HG03066 (cell line): ENCODE data around the gene VIM.
A peak's percentile ranks its signal among the peaks of the same experiment; 100 is the strongest.

ENCODE experiments used
- ATAC-seq: cut with Tn5 transposase; IDR thresholded peaks from one replicate; pipeline ENCODE4 v1.9.1; 2021; ENCODE audit warnings: low read depth; ENCODE audit not compliant: unreplicated experiment

The VIM gene

GRCh38 chr10:17209302-17209701, 18.7 kb upstream of the VIM start:
- ATAC-seq: no peak

- no peak for ATAC-seq
These were observed 18.2 kb upstream of the VIM start for GRCh38 chr10:17209881-17210280.

DNA sequence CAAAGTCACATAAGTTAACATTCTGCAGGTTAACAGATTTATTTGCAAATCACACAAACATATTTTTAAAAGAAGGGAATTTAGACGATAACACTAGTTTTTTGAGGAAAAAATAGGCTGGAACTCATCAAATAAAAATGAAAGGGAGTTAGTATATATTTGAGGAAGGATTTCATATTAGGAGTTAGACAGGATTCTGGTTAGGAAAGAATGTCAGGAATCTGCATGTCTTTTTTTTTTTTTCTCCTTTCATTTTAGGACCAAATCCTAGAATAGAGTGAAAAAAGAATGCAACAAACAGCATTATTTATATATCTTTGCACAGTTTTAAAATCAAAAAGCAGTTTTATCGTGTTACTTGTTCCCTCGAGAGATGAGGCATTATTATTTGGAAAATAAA, 17.7 kb upstream of the VIM start:
- no peak for ATAC-seq

- no peak for ATAC-seq
These were observed 15.2 kb upstream of the VIM start for GRCh38 chr10:17212802-17213221.

- ATAC-seq: no peak
These were observed 14.2 kb upstream of the VIM start for GRCh38 chr10:17213646-17214349.

- ATAC-seq: no peak
These were observed 13.5 kb upstream of the VIM start for GRCh38 chr10:17214526-17214925.

GRCh38 chr10:17214971-17215781, 12.9 kb upstream of the VIM start:
- ATAC-seq: no peak

- ATAC-seq: no peak
These were observed 12.3 kb upstream of the VIM start for GRCh38 chr10:17215782-17216122.

DNA sequence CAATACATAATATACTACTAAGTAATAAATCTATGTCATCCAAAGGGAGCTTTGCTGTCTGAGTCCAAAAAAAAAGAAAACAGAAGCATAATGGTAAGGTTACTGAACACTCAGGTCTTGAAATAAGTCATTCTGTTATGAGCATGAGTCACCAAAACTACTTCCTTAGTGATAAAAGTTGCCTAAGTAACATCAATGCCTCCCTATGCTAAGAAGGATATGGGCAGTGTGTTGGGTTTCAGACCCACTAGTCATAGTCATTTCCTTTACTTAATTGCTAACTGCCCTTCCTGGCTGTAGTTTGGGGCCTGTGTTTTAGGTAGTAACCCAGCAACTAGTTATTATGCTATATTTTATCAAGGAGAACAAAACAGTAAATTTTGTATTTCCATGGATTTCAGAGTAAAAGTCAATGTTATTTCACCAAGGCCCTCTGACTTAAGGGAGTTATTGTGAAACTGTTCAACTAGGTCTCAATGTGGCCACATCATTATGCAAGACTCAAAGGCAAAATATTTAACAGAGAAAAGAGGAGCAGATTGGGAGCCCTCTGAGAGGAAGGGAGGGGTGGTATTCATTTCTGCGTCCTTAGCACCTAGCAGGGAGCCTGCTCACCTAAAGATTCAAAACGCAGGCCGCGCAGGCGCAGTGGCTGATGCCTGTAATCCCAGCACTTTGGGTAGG, 11.7 kb upstream of the VIM start:
- ATAC-seq: peak; percentile 100

DNA sequence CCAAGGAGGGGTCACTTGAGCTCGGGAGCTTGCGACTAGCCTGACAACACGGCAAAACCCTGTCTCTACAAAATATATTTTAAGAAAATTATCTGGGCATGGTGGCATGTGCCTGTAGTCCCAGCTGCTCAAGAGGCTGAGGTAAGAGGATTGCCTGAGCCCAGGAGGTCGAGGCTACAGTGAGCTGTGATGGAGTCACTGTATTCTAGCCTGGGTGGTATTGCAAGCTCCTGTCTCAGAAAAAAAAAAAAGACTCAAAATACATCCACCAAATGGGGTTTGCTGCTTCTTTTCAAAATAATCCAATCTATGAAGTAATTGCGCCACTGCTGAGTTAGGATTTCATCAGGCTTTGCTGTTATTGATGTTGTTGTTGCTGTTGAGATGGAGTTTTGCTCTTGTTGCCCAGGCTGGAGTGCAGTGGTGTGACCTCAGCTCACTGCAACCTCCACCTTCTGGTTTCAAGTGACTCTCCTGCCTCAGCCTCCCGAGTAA, 11.1 kb upstream of the VIM start:
- ATAC-seq: no peak

- no peak for ATAC-seq
These were observed 10.3 kb upstream of the VIM start for GRCh38 chr10:17217631-17218232.

DNA sequence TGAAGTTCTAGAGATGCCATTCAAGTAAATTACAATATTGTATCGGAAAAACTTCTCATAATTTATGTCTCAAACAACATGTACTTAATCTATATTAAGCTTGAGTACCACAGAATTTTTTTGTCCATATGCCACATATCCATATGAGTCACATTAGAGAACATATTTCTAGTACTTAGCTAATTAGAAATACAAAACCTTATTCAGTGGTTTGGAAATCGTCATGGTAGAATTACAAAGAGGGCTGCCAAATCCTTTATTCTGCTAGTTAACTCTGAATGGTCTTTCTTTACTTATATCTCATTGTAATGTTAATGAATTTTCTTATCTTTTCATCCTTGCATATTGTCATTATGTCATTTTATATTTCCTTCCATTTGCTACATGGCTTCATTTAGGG, 9.0 kb upstream of the VIM start:
- no peak for ATAC-seq

DNA sequence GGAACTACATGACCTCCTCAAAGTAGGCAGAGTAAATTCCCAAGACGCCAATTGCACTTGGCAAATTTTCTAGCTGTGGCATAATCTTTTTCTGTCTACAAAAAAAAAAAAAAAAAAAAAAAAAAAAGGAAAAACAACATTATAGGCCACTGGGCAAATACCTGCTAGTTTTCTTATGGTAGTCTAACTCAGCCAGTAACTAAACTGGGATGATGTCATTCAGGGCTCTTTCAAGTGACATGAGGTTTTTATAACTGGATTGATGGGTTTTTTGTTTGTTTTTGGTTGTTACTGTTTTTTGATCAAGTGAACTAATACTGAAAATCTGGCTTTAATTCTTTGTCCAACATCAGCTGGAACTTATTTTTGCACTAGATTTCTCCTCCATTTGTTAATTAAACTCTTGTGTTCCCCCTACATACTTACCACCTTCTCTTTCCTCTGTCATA, 7.4 kb upstream of the VIM start:
- ATAC-seq: no peak

GRCh38 chr10:17222329-17222728, 5.7 kb upstream of the VIM start:
- ATAC-seq: no peak

DNA sequence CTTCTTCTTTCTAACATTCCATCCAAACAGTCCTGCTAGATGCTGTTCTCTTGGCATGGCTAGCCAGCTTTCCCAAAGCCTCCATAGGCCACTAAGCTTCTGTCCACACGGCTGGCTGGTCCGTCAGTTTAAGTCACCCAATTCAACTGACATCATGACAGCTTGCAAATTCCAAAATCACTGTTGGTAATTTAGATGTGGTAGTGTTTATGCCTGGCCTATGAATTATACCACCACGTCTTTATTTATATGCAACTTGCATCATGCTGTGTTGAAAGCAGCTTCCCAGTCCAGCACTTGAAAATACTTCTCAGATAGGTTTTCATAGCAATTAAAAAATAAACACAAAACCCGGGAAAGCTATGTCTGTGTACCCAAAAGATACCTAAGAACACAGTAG, 2.2 kb upstream of the VIM start:
- ATAC-seq: no peak

- no peak for ATAC-seq
These were observed 1.1 kb upstream of the VIM start for GRCh38 chr10:17226891-17227303.

- no peak for ATAC-seq
These were observed 512 bp upstream of the VIM start for GRCh38 chr10:17227367-17228090.

DNA sequence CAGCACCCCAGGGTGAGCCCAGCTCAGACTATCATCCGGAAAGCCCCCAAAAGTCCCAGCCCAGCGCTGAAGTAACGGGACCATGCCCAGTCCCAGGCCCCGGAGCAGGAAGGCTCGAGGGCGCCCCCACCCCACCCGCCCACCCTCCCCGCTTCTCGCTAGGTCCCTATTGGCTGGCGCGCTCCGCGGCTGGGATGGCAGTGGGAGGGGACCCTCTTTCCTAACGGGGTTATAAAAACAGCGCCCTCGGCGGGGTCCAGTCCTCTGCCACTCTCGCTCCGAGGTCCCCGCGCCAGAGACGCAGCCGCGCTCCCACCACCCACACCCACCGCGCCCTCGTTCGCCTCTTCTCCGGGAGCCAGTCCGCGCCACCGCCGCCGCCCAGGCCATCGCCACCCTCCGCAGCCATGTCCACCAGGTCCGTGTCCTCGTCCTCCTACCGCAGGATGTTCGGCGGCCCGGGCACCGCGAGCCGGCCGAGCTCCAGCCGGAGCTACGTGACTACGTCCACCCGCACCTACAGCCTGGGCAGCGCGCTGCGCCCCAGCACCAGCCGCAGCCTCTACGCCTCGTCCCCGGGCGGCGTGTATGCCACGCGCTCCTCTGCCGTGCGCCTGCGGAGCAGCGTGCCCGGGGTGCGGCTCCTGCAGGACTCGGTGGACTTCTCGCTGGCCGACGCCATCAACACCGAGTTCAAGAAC, 1.1 kb downstream of the VIM start:
- peak; percentile 10 for ATAC-seq

GRCh38 chr10:17229717-17229966, 1.6 kb downstream of the VIM start:
- peak; percentile 0 for ATAC-seq
